ENCODE results near the gene USP1.

DNA sequence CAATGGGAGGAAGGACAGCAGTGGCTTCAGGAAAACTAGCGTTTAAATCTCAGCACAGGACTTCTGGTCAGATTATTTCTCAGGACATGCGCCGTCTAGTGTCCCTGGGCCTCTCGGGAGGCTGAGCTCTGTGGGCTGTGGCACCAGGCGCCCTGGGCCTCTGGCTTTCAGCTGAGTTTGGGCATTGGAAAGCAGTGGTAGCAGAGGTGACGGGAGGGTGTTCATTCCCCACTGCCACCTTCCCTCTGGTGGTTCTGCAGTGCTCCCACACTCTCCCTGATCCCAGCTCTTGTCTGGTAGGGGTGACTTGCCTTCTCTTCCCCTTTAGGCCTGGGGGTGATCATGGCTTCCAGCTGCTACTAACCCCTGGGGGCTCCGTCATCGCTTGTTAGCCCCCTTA, 42.2 kb upstream of the USP1 start:
- TF ChIP-seq, protein P1, sequence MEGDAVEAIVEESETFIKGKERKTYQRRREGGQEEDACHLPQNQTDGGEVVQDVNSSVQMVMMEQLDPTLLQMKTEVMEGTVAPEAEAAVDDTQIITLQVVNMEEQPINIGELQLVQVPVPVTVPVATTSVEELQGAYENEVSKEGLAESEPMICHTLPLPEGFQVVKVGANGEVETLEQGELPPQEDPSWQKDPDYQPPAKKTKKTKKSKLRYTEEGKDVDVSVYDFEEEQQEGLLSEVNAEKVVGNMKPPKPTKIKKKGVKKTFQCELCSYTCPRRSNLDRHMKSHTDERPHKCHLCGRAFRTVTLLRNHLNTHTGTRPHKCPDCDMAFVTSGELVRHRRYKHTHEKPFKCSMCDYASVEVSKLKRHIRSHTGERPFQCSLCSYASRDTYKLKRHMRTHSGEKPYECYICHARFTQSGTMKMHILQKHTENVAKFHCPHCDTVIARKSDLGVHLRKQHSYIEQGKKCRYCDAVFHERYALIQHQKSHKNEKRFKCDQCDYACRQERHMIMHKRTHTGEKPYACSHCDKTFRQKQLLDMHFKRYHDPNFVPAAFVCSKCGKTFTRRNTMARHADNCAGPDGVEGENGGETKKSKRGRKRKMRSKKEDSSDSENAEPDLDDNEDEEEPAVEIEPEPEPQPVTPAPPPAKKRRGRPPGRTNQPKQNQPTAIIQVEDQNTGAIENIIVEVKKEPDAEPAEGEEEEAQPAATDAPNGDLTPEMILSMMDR (IDR thresholded peaks at IDR 0.05) = no peak
- no peak for TF ChIP-seq POLR2A (IDR thresholded peaks at IDR 0.05)
